ENCODE data around the gene ADGRV1. TPM values are rescaled to one million over a fixed set of nuclear protein-coding genes. Genes with fewer than 3 reads are reported as not detected.

ADGRV1 gene
- polyA plus RNA-seq, 2 donors = 0.82 to 1.6 TPM

- no peak overlapping the region for H3K4me3 ChIP-seq (ENCODE audit: low read depth in 1 of 2, low read length in 2 of 2)
- H3K36me3 ChIP-seq (ENCODE audit: control insufficient read depth in 2 of 2, insufficient read depth in 2 of 2, low read length in 1 of 2) = no peaks in the 10 kb centered on the region
- no peaks in the 10 kb centered on the region for H3K4me1 ChIP-seq (ENCODE audit: control insufficient read depth in 2 of 2, insufficient read depth in 2 of 2, low read length in 1 of 2)
- no peak overlapping the region for H3K27ac ChIP-seq (ENCODE audit: low read depth in 2 of 2, low read length in 1 of 2)
- H3K9me3 ChIP-seq (ENCODE audit: control insufficient read depth in 2 of 2, insufficient read depth in 1 of 2, low read depth in 1 of 2, low read length in 1 of 2) = no peaks in the 10 kb centered on the region
- H3K27me3 ChIP-seq (ENCODE audit: control insufficient read depth in 1 of 2, insufficient read depth in 2 of 2, low read length in 2 of 2) = peaks cover 3% of the 10 kb centered on the region in 2 donors
These were observed 9.4 kb upstream of the ADGRV1 start for GRCh38 chr5:90549223-90549622.

- no peak overlapping the region for H3K4me3 ChIP-seq (ENCODE audit: low read depth in 1 of 2, low read length in 2 of 2)
- no peaks in the 10 kb centered on the region for H3K36me3 ChIP-seq (ENCODE audit: control insufficient read depth in 2 of 2, insufficient read depth in 2 of 2, low read length in 1 of 2)
- WGBS, 2 donors = 78 to 80% methylated on average over 2 of the region's 2 CpGs
- no peaks in the 10 kb centered on the region for H3K9me3 ChIP-seq (ENCODE audit: control insufficient read depth in 2 of 2, insufficient read depth in 1 of 2, low read depth in 1 of 2, low read length in 1 of 2)
- H3K27ac ChIP-seq (ENCODE audit: low read depth in 2 of 2, low read length in 1 of 2) = no peak overlapping the region
- no peaks in the 10 kb centered on the region for H3K4me1 ChIP-seq (ENCODE audit: control insufficient read depth in 2 of 2, insufficient read depth in 2 of 2, low read length in 1 of 2)
- H3K27me3 ChIP-seq (ENCODE audit: control insufficient read depth in 1 of 2, insufficient read depth in 2 of 2, low read length in 2 of 2) = peaks cover 3% of the 10 kb centered on the region in 2 donors
These were observed 8.8 kb upstream of the ADGRV1 start for GRCh38 chr5:90549729-90550275.

GRCh38 chr5:90550963-90551362, 7.6 kb upstream of the ADGRV1 start:
- H3K9me3 ChIP-seq (ENCODE audit: control insufficient read depth in 2 of 2, insufficient read depth in 1 of 2, low read depth in 1 of 2, low read length in 1 of 2) = no peaks in the 10 kb centered on the region
- H3K4me3 ChIP-seq (ENCODE audit: low read depth in 1 of 2, low read length in 2 of 2) = no peak overlapping the region
- no peak overlapping the region for H3K27ac ChIP-seq (ENCODE audit: low read depth in 2 of 2, low read length in 1 of 2)
- H3K4me1 ChIP-seq (ENCODE audit: control insufficient read depth in 2 of 2, insufficient read depth in 2 of 2, low read length in 1 of 2) = no peaks in the 10 kb centered on the region
- no peaks in the 10 kb centered on the region for H3K36me3 ChIP-seq (ENCODE audit: control insufficient read depth in 2 of 2, insufficient read depth in 2 of 2, low read length in 1 of 2)
- WGBS, 2 donors = 73 to 78% methylated on average over 3 of the region's 3 CpGs
- peaks cover 0 to 5% of the 10 kb centered on the region in 2 donors for H3K27me3 ChIP-seq (ENCODE audit: control insufficient read depth in 1 of 2, insufficient read depth in 2 of 2, low read length in 2 of 2)

GRCh38 chr5:90551376-90551775, 7.2 kb upstream of the ADGRV1 start:
- no peak overlapping the region for H3K4me3 ChIP-seq (ENCODE audit: low read depth in 1 of 2, low read length in 2 of 2)
- WGBS, 2 donors = 80 to 87% methylated on average over 5 of the region's 5 CpGs
- H3K9me3 ChIP-seq (ENCODE audit: control insufficient read depth in 2 of 2, insufficient read depth in 1 of 2, low read depth in 1 of 2, low read length in 1 of 2) = no peaks in the 10 kb centered on the region
- no peaks in the 10 kb centered on the region for H3K4me1 ChIP-seq (ENCODE audit: control insufficient read depth in 2 of 2, insufficient read depth in 2 of 2, low read length in 1 of 2)
- peaks cover 0 to 8% of the 10 kb centered on the region in 2 donors for H3K27me3 ChIP-seq (ENCODE audit: control insufficient read depth in 1 of 2, insufficient read depth in 2 of 2, low read length in 2 of 2)
- no peak overlapping the region for H3K27ac ChIP-seq (ENCODE audit: low read depth in 2 of 2, low read length in 1 of 2)
- no peaks in the 10 kb centered on the region for H3K36me3 ChIP-seq (ENCODE audit: control insufficient read depth in 2 of 2, insufficient read depth in 2 of 2, low read length in 1 of 2)

- Histone ChIP-seq H3K4me3 (ENCODE audit: low read depth in 1 of 2, low read length in 2 of 2) (no peak overlapping the region), H3K4me1 (ENCODE audit: control insufficient read depth in 2 of 2, insufficient read depth in 2 of 2, low read length in 1 of 2) (peaks cover 0 to 5% of the 10 kb centered on the region in 2 donors), H3K36me3 (ENCODE audit: control insufficient read depth in 2 of 2, insufficient read depth in 2 of 2, low read length in 1 of 2) (no peaks in the 10 kb centered on the region), H3K9me3 (ENCODE audit: control insufficient read depth in 2 of 2, insufficient read depth in 1 of 2, low read depth in 1 of 2, low read length in 1 of 2) (peaks cover 0 to 3% of the 10 kb centered on the region in 2 donors), H3K27me3 (ENCODE audit: control insufficient read depth in 1 of 2, insufficient read depth in 2 of 2, low read length in 2 of 2) (peaks cover 3 to 12% of the 10 kb centered on the region in 2 donors), H3K27ac (ENCODE audit: low read depth in 2 of 2, low read length in 1 of 2) (no peak overlapping the region)
These were observed 4.9 kb upstream of the ADGRV1 start for GRCh38 chr5:90553711-90554110.

GRCh38 chr5:90554358-90555006, 4.1 kb upstream of the ADGRV1 start:
- H3K4me1 ChIP-seq (ENCODE audit: control insufficient read depth in 2 of 2, insufficient read depth in 2 of 2, low read length in 1 of 2) = peaks cover 0 to 8% of the 10 kb centered on the region in 2 donors
- WGBS, 2 donors = 74 to 83% methylated on average over 4 of the region's 4 CpGs
- no peaks in the 10 kb centered on the region for H3K36me3 ChIP-seq (ENCODE audit: control insufficient read depth in 2 of 2, insufficient read depth in 2 of 2, low read length in 1 of 2)
- H3K27ac ChIP-seq (ENCODE audit: low read depth in 2 of 2, low read length in 1 of 2) = no peak overlapping the region
- H3K4me3 ChIP-seq (ENCODE audit: low read depth in 1 of 2, low read length in 2 of 2) = no peak overlapping the region
- H3K27me3 ChIP-seq (ENCODE audit: control insufficient read depth in 1 of 2, insufficient read depth in 2 of 2, low read length in 2 of 2) = peaks cover 3 to 16% of the 10 kb centered on the region in 2 donors
- H3K9me3 ChIP-seq (ENCODE audit: control insufficient read depth in 2 of 2, insufficient read depth in 1 of 2, low read depth in 1 of 2, low read length in 1 of 2) = peaks cover 0 to 3% of the 10 kb centered on the region in 2 donors

- Histone ChIP-seq H3K9me3 (ENCODE audit: control insufficient read depth in 2 of 2, insufficient read depth in 1 of 2, low read depth in 1 of 2, low read length in 1 of 2) (peaks cover 0 to 3% of the 10 kb centered on the region in 2 donors), H3K36me3 (ENCODE audit: control insufficient read depth in 2 of 2, insufficient read depth in 2 of 2, low read length in 1 of 2) (no peaks in the 10 kb centered on the region), H3K4me3 (ENCODE audit: low read depth in 1 of 2, low read length in 2 of 2) (no peak overlapping the region), H3K27ac (ENCODE audit: low read depth in 2 of 2, low read length in 1 of 2) (no peak overlapping the region), H3K27me3 (ENCODE audit: control insufficient read depth in 1 of 2, insufficient read depth in 2 of 2, low read length in 2 of 2) (peaks cover 3 to 16% of the 10 kb centered on the region in 2 donors), H3K4me1 (ENCODE audit: control insufficient read depth in 2 of 2, insufficient read depth in 2 of 2, low read length in 1 of 2) (peaks cover 0 to 8% of the 10 kb centered on the region in 2 donors)
These were observed 2.9 kb upstream of the ADGRV1 start for GRCh38 chr5:90555666-90556065.

GRCh38 chr5:90557391-90557790, 1.2 kb upstream of the ADGRV1 start:
- Histone ChIP-seq H3K9me3 (ENCODE audit: control insufficient read depth in 2 of 2, insufficient read depth in 1 of 2, low read depth in 1 of 2, low read length in 1 of 2) (peaks cover 2 to 3% of the 10 kb centered on the region in 2 donors), H3K36me3 (ENCODE audit: control insufficient read depth in 2 of 2, insufficient read depth in 2 of 2, low read length in 1 of 2) (no peaks in the 10 kb centered on the region), H3K27ac (ENCODE audit: low read depth in 2 of 2, low read length in 1 of 2) (no peak overlapping the region), H3K4me1 (ENCODE audit: control insufficient read depth in 2 of 2, insufficient read depth in 2 of 2, low read length in 1 of 2) (peaks cover 0 to 8% of the 10 kb centered on the region in 2 donors), H3K4me3 (ENCODE audit: low read depth in 1 of 2, low read length in 2 of 2) (no peak overlapping the region), H3K27me3 (ENCODE audit: control insufficient read depth in 1 of 2, insufficient read depth in 2 of 2, low read length in 2 of 2) (peaks cover 3 to 15% of the 10 kb centered on the region in 2 donors)
- 19% methylated on average over 9 of the region's 9 CpGs for WGBS, 2 donors

- Histone ChIP-seq H3K9me3 (ENCODE audit: control insufficient read depth in 2 of 2, insufficient read depth in 1 of 2, low read depth in 1 of 2, low read length in 1 of 2) (peaks cover 2 to 3% of the 10 kb centered on the region in 2 donors), H3K27me3 (ENCODE audit: control insufficient read depth in 1 of 2, insufficient read depth in 2 of 2, low read length in 2 of 2) (peaks cover 3 to 16% of the 10 kb centered on the region in 2 donors), H3K4me3 (ENCODE audit: low read depth in 1 of 2, low read length in 2 of 2) (peak overlapping the region in 1 of 2 donors; percentile 30), H3K27ac (ENCODE audit: low read depth in 2 of 2, low read length in 1 of 2) (no peak overlapping the region), H3K36me3 (ENCODE audit: control insufficient read depth in 2 of 2, insufficient read depth in 2 of 2, low read length in 1 of 2) (no peaks in the 10 kb centered on the region), H3K4me1 (ENCODE audit: control insufficient read depth in 2 of 2, insufficient read depth in 2 of 2, low read length in 1 of 2) (peaks cover 0 to 8% of the 10 kb centered on the region in 2 donors)
- WGBS, 2 donors = 10 to 11% methylated on average over 3 of the region's 3 CpGs
These were observed 726 bp upstream of the ADGRV1 start for GRCh38 chr5:90557871-90558270.

GRCh38 chr5:90560771-90561170, 2.2 kb downstream of the ADGRV1 start:
- no peak overlapping the region for H3K4me3 ChIP-seq (ENCODE audit: low read depth in 1 of 2, low read length in 2 of 2)
- H3K4me1 ChIP-seq (ENCODE audit: control insufficient read depth in 2 of 2, insufficient read depth in 2 of 2, low read length in 1 of 2) = peaks cover 0 to 8% of the 10 kb centered on the region in 2 donors
- H3K27me3 ChIP-seq (ENCODE audit: control insufficient read depth in 1 of 2, insufficient read depth in 2 of 2, low read length in 2 of 2) = peaks cover 3 to 16% of the 10 kb centered on the region in 2 donors
- no peaks in the 10 kb centered on the region for H3K36me3 ChIP-seq (ENCODE audit: control insufficient read depth in 2 of 2, insufficient read depth in 2 of 2, low read length in 1 of 2)
- H3K9me3 ChIP-seq (ENCODE audit: control insufficient read depth in 2 of 2, insufficient read depth in 1 of 2, low read depth in 1 of 2, low read length in 1 of 2) = peaks cover 2 to 3% of the 10 kb centered on the region in 2 donors
- WGBS, 2 donors = 39 to 63% methylated on average over 2 of the region's 2 CpGs
- H3K27ac ChIP-seq (ENCODE audit: low read depth in 2 of 2, low read length in 1 of 2) = no peak overlapping the region

Data from esophagus (tissue), 2 donors.